GM18909 (cell line): ENCODE measurements around the gene SIRPA.

ENCODE experiments used
- ATAC-seq: cut with Tn5 transposase; IDR thresholded peaks from one replicate; pipeline ENCODE4 v1.9.1; 2021; ENCODE audit warnings: mild to moderate bottlenecking; ENCODE audit not compliant: unreplicated experiment, poor library complexity

The SIRPA gene

DNA sequence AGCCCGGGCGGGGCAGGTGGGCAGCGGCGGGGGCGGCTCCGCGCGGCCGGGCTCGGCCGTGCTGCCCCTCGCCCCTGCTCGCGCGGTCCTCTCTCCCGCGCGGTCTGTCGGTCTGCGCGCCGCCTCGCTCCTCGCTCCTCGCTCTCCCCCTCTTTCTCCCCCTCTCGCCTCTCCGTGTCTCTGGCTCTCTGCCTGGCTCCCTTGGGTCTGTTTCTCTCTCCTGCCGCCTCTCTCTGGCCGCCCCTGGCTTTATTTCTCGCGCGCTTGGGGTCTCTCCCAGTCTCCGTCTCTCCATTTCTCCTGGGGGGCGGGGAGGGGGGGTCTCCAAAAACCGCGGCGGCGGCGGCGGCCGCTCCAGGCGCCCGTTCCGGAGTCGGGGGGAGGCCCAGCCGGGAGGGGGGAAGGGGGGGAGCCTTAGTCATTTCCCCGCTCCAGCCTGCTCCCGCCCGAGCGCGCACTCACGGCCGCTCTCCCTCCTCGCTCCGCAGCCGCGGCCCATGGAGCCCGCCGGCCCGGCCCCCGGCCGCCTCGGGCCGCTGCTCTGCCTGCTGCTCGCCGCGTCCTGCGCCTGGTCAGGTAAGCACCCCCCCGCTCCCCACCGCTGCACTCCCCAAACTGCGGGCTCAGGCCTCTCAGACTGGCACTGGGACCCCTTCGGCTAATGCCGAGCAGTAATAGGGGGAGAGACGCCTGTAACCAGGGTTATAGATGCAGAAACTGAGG lies at the start of gene SIRPA:
Gene SIRPA (plus strand): TSS at position 457 of the 723 bp plus-strand sequence. CDS start 41 bp downstream, at position 498.
- ATAC-seq, result no peak

DNA sequence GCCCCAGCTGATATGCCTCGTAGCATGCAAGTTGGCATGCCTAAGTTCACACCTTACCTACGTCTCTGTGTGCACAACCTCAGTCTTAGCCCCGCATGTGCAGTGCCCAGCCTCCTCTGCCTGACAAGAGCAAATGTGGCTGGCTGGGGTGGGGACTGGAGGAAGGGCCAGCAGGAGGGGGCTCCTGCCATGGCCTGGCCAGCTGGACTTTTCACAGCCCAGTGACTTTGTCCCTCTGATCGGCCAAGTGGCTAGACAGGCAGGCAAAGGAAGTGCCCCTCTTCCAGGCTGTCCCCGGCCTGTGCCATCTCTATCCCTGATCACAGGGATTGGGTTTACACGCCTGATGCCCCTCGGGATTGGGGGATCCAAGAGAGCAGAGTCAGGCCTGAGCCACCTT lies 49.5 kb upstream of the SIRPA start:
- ATAC-seq, result no peak

- no peak for ATAC-seq
These were observed 48.9 kb upstream of the SIRPA start for GRCh38 chr20:1846341-1846740.

DNA sequence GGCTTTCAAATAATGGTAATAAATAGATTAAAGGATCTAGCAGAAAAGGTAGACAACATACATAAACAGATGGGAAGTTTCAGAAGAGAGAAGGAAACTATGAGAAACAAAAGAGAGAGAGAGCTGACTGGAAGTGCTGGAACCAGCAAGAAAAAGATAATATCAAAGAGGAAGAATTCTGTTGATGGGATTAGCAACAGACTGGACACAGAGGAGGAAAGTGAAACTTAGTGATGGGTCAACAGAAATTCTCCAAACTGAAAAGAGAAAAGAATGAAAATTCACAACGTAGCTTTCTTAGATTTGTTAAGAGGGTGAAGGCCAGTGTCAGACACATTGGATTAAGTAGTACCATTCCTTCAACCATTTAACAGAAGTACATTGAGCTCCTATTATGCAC lies 48.3 kb upstream of the SIRPA start:
- no peak for ATAC-seq

DNA sequence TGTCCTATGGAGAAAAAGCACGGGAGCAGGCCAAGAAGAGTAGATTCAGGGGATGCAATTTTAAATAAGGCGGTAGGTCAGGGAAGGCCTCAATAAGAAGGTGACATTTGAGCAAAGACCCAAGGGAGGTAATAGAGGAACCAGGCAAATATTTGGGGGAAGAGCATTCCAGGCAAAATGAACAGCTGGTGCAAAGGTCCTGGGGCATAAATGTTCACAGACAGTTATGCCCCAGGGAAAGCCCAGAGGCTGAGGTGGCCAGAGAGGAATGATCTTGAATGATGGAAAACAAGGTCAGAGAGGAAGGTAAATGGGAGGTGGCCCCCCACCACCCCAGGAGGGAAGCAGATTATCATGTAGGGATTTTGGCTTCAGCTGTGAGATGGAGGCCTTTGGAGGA lies 47.4 kb upstream of the SIRPA start:
- ATAC-seq, result no peak

- no peak for ATAC-seq
These were observed 46.8 kb upstream of the SIRPA start for GRCh38 chr20:1848373-1848772.

DNA sequence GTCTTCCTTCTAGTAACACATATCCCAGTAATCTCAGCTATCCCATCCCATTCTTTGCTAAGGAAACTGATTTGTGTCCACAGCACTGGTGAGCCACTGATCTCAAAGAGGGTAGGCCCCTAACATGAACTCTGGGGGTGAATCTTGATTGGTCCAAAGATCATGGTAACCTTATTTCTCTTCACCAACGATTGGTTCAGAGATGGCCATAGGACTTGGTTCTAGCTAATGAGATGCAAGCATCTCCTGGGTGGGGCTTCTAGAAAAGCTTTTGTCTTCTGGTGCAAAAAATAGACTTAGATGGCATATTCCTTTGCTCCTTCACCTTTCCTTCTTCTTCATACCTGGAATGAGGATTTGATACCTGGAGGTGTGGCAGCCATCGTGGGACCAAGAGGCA lies 43.8 kb upstream of the SIRPA start:
- no peak for ATAC-seq

DNA sequence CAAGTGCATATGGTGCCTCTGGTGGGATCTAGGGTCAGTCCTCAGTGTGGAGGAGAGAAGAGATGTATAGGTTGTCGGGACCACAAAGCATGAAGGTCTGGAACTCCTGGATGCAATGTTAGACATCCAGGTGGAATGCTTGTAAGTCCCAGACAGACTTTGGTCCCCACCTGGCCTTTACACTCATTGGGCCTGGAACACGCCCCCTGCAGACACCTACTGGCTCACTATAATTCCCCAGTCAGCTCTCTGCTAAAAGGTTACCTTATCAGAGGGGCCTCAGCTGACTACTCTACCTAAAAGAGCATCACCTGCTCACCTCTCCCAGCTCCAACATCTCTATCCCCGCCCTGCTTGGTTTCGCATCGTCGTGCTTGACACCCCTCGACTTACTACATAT lies 41.7 kb upstream of the SIRPA start:
- ATAC-seq, result no peak

DNA sequence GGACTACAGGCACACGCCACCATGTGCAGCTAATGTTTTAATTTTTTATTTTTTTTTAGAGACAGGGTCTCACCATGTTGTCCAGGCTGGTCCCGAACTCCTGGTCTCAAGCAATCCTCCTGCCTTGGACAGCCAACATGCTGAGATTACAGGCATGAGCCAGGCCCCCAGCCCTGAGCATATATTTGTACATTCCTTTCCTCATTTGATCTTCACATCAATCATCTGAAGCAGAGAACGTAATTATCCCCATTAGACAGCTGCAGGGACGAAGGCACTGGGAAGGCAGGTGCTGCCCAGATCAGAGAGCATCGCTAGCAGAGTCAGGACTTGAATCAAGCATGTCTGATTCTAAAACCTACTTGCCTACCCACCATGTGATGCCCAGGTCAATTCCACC lies 41.0 kb upstream of the SIRPA start:
- ATAC-seq, result no peak

DNA sequence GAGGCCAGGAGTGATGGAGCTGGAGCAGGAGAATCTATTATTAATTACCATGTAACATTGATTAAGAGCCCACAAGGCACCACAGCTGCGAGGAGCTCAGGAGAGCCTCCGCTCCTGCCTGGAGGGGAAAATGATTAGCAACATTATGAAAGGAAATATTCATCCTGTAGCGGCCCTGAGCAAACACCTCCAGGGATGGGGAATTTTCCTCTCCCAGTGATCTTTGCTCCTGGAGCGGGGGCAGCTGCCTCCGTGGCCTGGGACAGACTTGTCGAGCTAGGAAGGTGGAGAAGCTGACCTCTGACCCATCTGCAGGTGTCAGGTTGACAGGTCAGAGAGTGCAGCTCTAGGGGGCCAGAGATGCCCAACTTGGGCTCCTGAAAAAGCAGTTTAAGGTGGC lies 40.1 kb upstream of the SIRPA start:
- ATAC-seq, result no peak

DNA sequence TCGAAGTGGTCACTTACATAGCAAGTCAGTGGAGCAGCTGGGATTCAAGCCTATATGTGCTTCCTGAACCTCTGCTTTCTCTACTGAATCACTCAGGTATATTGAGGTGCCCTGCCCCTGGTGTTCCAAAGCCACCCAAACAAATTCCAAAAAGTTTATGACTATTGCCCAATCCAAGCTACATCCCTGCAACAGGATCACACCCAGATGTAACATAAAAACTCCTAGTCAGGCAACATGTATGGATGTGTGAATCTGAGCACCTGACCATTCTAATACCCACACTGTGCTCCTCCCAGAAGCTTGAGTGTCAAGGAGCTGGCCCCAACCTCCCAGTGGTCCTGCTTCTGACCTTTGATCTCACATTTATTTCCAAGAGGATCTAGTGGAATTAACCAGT lies 39.5 kb upstream of the SIRPA start:
- no peak for ATAC-seq

DNA sequence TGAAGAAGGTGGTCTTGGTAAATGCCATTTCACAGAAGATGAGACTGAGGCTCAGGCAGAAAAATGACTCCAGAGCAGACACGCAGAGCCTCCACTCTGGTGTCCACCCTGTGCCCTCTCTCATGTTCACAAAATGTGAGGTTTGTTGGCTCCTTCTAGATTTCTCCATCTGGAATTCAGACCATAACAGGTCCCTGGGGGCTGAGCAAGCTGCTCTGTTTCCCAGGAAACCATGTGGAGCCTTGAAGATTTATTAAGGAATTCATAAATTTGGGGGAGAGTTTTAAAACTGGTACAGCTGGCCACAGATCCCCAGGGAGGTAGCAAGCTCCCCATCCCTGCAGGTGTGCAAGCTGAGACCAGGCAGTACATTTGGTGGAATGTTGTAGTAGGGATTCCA lies 38.8 kb upstream of the SIRPA start:
- no peak for ATAC-seq

DNA sequence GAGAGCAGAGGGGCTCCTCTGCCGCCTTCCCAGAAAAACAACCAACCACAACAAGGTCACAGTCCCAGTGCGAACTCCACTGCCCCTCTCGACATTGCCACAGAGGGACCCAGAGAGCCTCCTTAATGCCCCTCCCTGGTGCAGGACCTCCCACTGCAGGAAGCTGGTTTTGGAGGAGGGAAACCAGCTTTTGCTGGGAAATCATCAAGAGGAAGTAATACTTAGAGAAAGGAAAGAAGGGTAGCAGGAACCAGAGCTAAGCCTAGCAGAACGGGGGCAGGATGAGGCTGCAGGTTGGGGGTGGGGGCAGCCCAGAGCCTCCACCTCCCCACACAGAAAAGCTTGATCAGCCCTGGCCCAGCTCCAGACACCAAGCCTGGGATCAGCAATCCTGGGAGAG lies 37.7 kb upstream of the SIRPA start:
- no peak for ATAC-seq

DNA sequence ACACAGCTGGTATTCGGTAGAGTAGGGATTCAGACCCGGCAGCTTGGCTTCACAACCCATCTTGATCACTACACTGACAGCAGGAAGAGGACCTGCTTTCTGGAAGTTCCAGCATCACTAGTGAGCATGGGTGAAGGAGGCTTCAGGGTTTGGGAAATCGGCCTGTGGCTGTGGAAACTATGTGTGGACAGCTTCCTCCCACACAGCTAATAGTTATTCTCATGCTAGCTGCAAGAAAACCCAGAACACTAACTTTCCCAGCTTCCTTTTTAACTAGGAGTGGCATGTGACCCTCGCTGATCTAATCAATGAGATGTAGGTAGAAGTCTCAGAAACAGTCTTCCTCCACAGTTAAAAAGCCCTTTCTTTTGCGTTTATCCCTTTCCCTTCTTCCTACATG lies 36.3 kb upstream of the SIRPA start:
- no peak for ATAC-seq

GRCh38 chr20:1860446-1860845 lies 34.8 kb upstream of the SIRPA start:
- ATAC-seq, result no peak

GRCh38 chr20:1861347-1861976 lies 33.7 kb upstream of the SIRPA start:
- ATAC-seq, result no peak

DNA sequence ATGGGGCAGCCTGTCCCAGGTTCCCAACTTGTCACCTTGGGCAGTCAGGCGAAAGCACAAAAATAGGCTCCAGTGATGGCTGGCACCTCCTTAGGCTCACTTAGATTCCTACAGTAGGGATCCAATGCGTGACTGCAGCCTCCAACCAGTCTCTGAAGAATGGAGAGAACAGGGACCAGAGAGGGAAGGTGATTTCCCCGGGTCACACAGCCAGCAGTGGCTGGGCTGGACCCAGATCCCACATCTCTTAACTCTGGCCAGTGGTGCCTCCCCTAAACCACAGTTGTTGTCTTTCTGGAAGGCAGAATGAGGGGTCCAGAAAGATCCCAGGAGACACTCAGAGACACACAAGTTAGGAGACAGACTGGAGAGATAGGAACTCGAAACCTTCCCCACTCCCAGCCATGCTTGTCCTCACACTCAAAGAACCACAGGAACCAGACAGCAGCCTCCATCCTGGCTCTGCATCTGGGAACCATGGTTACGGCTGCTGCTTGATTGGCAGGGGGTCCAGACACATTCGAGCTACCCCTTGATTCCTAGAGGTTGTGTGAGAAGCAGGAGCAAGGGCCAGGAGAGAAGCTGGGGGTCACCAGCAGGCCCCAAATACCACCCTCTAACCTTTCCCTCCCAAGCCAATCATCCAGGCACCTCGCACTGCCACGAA lies 33.1 kb upstream of the SIRPA start:
- no peak for ATAC-seq

GRCh38 chr20:1862663-1863053 lies 32.5 kb upstream of the SIRPA start:
- ATAC-seq, result no peak

GRCh38 chr20:1863296-1863695 lies 31.9 kb upstream of the SIRPA start:
- ATAC-seq, result no peak

- ATAC-seq, result no peak
These were observed 28.4 kb upstream of the SIRPA start for GRCh38 chr20:1866834-1867233.

DNA sequence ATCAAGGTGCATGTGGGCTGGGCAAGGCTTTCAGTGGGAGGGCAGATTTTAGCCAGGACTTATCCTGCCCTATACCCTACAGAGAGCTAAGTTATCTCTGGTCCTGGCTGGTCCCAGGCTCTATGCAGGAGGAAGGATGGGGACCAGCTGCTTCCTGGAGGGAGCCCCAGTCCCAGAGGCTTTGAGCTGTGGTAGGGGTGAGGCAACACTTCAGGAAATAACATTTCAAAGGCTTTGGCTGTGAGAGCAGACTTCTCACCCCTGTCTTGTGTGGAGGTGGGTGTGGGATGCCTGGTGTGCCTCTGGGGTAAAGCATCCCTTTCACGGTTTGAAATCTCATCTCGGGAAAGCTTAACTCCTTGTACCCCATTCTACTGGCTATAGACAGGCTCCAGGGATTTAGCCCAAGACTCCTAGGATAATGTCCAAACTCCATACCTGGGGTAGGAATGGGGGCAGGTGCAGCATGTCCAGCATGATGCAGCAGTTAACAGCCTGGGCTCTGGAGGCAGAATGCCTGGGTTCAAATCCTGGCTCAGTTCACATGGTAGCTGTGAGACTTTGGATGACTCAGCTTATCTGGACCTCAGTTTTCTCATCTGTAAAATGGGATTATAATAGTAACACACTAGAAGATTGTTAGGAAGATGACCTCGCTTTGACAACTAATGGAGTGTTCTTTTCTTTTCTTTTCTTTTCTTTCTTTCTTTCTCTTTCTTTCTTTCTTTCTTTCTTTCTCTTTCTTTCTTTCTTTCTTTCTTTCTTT lies 27.5 kb upstream of the SIRPA start:
- ATAC-seq, result no peak
